HepG2 (cell line): ENCODE data around the gene MRM1. TPM values are rescaled to one million over a fixed set of nuclear protein-coding genes. Genes with fewer than 3 reads are reported as not detected.

Experiments
- ZBTB40 ChIP-seq, 2 experiments: fragments of 450-650 bp in 1 of 2; sonication (generic) in 1 of 2; formaldehyde crosslinking in 1 of 2; IDR thresholded peaks; 2 replicates each; pipeline versions ENCODE4 v1.6.1 to v1.8.0; 2016 to 2022; ENCODE audit warnings: antibody characterized with exemption in 1 of 2, mild to moderate bottlenecking in 1 of 2, missing genetic modification reagents in 1 of 2
- ZEB1 ChIP-seq: IDR thresholded peaks from 2 replicates; pipeline ENCODE4 v1.6.1; 2012; ENCODE audit warnings: mild to moderate bottlenecking, low read depth, inconsistent platforms; ENCODE audit not compliant: insufficient replicate concordance
- polyA plus RNA-seq, 8 experiments: library from polyadenylated mRNA; depleted of rRNA in 3 of 8; stranded (reverse) in 7 of 8; unstranded in 1 of 8; fragments of >200 nt; fragmentation: Illumina TruSeq in 4 of 8; extraction: Trizol in 4 of 8; gene quantifications; 2 replicates each; pipeline versions ENCODE4 v1.2.1 to v1.2.3, GENCODE V29; 2011 to 2016; ENCODE audit warnings: low read depth in 4 of 8, missing spikeins in 1 of 8, mixed read lengths in 1 of 8; ENCODE audit not compliant: insufficient read depth in 1 of 8
- total RNA-seq, 5 experiments: library from RNA; depleted of rRNA; stranded (reverse); fragments of >200 nt; fragmentation: Illumina TruSeq; extraction: Trizol; gene quantifications; 2 replicates each; pipeline ENCODE4 v1.2.3, GENCODE V29; 2016; ENCODE audit warnings: low read depth in 1 of 5

Gene MRM1
- total and polyA plus RNA-seq, 2 of the 13 experiments (the other 11 are each of a cell fraction or from before 2014, with no cell fraction given) = 4.1 to 11.3 TPM

DNA sequence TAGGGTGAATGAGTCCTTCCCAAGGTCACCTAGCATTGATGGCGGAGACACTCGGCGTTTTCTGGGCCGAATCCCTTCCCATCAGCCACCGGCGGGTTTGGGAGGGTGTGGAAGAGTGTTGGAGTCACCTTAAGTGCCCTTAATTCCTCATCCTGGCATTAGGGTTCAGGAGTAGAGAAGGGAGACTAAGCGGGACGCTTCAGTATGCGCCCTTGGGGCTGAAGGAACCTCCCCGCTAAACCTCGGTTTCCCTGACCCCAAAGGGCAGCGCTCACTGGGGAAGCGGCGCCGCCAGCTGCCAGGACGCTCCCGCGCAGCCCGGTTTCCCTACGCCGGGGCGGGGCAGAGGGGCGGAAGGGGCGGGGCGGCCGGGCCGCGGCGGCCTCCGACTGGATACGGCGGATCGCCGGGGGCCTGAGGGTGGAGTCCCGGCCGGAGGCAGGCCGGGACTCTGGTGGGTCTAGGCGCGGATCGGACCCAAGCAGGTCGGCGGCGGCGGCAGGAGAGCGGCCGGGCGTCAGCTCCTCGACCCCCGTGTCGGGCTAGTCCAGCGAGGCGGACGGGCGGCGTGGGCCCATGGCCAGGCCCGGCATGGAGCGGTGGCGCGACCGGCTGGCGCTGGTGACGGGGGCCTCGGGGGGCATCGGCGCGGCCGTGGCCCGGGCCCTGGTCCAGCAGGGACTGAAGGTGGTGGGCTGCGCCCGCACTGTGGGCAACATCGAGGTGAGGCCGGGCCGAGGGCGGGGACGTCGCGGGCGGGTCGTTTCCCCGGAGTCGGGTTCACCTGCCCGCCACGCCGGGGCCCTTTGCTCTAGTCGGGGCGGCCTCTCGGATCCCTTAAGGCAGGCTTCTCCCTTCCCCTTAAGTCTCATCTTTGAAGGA lies 9.7 kb upstream of the MRM1 start, which contains the start of gene DHRS11 (continued):
- no peak for TF ChIP-seq ZBTB40 (IDR thresholded peaks at IDR 0.05)
- no peak for TF ChIP-seq ZBTB40 (CRISPR knock-in tag; IDR thresholded peaks at IDR 0.05)
- no peak for TF ChIP-seq ZEB1
